Loucy (cell line): ENCODE measurements around the gene CFAP65.

Experiments used
- H2AFZ ChIP-seq: fragments of 200-600 bp; sonication (generic); 2 replicates; pipeline ENCODE4 v1.6.0; 2016; ENCODE audit warnings: antibody characterized with exemption, mild to moderate bottlenecking, low read length, moderate library complexity
- H3F3A ChIP-seq: fragments of 200-600 bp; 2 replicates; pipeline ENCODE4 v1.6.0; 2016; ENCODE audit warnings: antibody characterized with exemption, low read depth, mild to moderate bottlenecking
- H3K27me3 ChIP-seq: fragments of 200-600 bp; sonication (generic); 2 replicates; pipeline ENCODE4 v1.6.1; 2014; ENCODE audit warnings: low read length, mild to moderate bottlenecking; ENCODE audit not compliant: insufficient read depth, poor library complexity, severe bottlenecking
- H3K36me3 ChIP-seq: fragments of 200-600 bp; sonication (generic); 2 replicates; pipeline ENCODE4 v1.6.1; 2016; ENCODE audit warnings: low read length; ENCODE audit not compliant: insufficient read depth
- H3K4me1 ChIP-seq: fragments of 200-600 bp; sonication (generic); 2 replicates; pipeline ENCODE4 v1.5.1; 2014; ENCODE audit warnings: low read length, mild to moderate bottlenecking; ENCODE audit not compliant: insufficient read depth, poor library complexity, severe bottlenecking
- H3K4me2 ChIP-seq: fragments of 200-600 bp; sonication (generic); 2 replicates; pipeline ENCODE4 v1.6.0; 2014; ENCODE audit warnings: antibody characterized with exemption, low read length, low read depth, mild to moderate bottlenecking; ENCODE audit not compliant: poor library complexity, severe bottlenecking
- H3K4me3 ChIP-seq: fragments of 200-600 bp; sonication (generic); 2 replicates; pipeline ENCODE4 v1.5.1; 2014; ENCODE audit warnings: low read length, mild to moderate bottlenecking, mixed read lengths; ENCODE audit not compliant: poor library complexity, severe bottlenecking
- H3K79me2 ChIP-seq: fragments of 200-600 bp; sonication (generic); 2 replicates; pipeline ENCODE4 v1.6.1; 2014; ENCODE audit warnings: low read length; ENCODE audit not compliant: insufficient read depth
- H3K9ac ChIP-seq: fragments of 200-600 bp; sonication (generic); 2 replicates; pipeline ENCODE4 v1.6.0; 2014; ENCODE audit warnings: mild to moderate bottlenecking, low read depth, low read length, moderate library complexity; ENCODE audit not compliant: poor library complexity, severe bottlenecking
- H3K9me2 ChIP-seq: fragments of 200-600 bp; sonication (generic); replicated peaks from 2 replicates; pipeline ENCODE4 v1.6.1; 2016; ENCODE audit warnings: low read depth, low read length, mixed read lengths
- H3K9me3 ChIP-seq: fragments of 200-600 bp; sonication (generic); 2 replicates; pipeline ENCODE4 v1.6.1; 2014; ENCODE audit warnings: mild to moderate bottlenecking, antibody characterized with exemption, low read length, low read depth; ENCODE audit not compliant: insufficient read depth
- H4K20me1 ChIP-seq: fragments of 200-600 bp; sonication (generic); 2 replicates; pipeline ENCODE4 v1.6.0; 2014; ENCODE audit warnings: antibody characterized with exemption, low read length, mild to moderate bottlenecking; ENCODE audit not compliant: insufficient read depth, poor library complexity, severe bottlenecking
- EZH2phosphoT487 ChIP-seq: fragments of 200-600 bp; IDR thresholded peaks from 2 replicates; pipeline ENCODE4 v1.6.1; 2018; ENCODE audit warnings: antibody characterized with exemption, mild to moderate bottlenecking, moderate library complexity, borderline replicate concordance
- TF ChIP-seq, protein P1 (sequence below): fragments of 200-600 bp; sonication (generic); conservative IDR thresholded peaks from 2 replicates; pipeline ENCODE4 v1.5.1; 2014; ENCODE audit warnings: mild to moderate bottlenecking, antibody characterized with exemption, low read length

The CFAP65 gene

DNA sequence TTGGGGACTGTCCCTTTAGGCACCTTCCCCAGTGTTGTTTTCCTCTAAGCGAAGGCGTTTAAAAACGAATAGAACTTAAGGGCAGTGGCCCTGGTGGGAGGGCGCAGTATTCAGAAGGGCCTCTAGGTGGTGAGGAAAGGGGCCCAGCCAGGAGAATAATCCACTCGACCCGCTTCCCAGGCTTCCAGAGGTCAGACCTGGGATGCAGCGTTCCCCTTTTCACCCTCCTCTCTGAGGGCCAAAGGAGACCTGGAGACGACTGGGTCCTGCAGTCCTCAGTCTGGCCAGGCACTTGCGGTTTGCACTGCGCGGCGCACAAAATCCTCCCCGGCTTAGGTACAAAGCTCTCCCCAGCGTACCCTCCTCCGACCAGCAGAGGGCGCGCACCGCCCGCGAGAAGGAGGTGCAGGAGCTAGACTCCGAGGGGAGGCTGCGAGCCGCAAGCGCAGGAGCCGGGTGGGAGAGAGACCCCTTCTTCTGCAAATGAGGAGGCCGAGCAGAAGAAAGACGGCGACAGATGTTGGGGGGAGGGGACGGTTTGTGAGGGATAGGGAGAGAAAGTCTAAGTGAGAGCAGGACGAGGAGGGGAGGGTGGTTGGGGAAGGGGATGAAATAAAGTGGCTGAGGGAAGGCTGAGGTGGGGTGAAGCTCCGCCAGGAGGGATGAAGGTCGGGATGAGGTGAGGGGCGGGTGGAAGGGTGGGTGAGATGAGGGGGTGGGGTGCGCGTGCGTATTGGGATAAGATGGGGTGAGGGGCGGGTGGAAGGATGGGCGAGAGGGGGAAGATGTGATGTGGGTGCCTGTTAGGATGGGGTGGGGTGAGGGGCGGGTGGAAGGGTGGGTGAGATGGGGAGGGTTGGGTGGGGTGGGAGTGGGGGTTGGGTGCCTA, 61.2 kb downstream of the CFAP65 start:
- peak overlapping the region; percentile 64 for H3K4me2 ChIP-seq
- H3F3A ChIP-seq: no peaks in the 10 kb centered on the region
- H3K9ac ChIP-seq: peak overlapping the region; percentile 21
- H3K27me3 ChIP-seq: no peaks in the 10 kb centered on the region
- H4K20me1 ChIP-seq: no peaks in the 10 kb centered on the region
- peak overlapping the region; percentile 78 for H3K4me3 ChIP-seq
- H2AFZ ChIP-seq: peak overlapping the region; percentile 96
- no peaks in the 10 kb centered on the region for H3K36me3 ChIP-seq
- H3K79me2 ChIP-seq: no peaks in the 10 kb centered on the region
- H3K4me1 ChIP-seq: peaks cover 4% of the 10 kb centered on the region
- H3K9me3 ChIP-seq: no peaks in the 10 kb centered on the region
- no peaks in the 10 kb centered on the region for H3K9me2 ChIP-seq
- TF ChIP-seq EZH2phosphoT487: no peak
- TF ChIP-seq, protein P1, sequence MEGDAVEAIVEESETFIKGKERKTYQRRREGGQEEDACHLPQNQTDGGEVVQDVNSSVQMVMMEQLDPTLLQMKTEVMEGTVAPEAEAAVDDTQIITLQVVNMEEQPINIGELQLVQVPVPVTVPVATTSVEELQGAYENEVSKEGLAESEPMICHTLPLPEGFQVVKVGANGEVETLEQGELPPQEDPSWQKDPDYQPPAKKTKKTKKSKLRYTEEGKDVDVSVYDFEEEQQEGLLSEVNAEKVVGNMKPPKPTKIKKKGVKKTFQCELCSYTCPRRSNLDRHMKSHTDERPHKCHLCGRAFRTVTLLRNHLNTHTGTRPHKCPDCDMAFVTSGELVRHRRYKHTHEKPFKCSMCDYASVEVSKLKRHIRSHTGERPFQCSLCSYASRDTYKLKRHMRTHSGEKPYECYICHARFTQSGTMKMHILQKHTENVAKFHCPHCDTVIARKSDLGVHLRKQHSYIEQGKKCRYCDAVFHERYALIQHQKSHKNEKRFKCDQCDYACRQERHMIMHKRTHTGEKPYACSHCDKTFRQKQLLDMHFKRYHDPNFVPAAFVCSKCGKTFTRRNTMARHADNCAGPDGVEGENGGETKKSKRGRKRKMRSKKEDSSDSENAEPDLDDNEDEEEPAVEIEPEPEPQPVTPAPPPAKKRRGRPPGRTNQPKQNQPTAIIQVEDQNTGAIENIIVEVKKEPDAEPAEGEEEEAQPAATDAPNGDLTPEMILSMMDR: peak; percentile 98

DNA sequence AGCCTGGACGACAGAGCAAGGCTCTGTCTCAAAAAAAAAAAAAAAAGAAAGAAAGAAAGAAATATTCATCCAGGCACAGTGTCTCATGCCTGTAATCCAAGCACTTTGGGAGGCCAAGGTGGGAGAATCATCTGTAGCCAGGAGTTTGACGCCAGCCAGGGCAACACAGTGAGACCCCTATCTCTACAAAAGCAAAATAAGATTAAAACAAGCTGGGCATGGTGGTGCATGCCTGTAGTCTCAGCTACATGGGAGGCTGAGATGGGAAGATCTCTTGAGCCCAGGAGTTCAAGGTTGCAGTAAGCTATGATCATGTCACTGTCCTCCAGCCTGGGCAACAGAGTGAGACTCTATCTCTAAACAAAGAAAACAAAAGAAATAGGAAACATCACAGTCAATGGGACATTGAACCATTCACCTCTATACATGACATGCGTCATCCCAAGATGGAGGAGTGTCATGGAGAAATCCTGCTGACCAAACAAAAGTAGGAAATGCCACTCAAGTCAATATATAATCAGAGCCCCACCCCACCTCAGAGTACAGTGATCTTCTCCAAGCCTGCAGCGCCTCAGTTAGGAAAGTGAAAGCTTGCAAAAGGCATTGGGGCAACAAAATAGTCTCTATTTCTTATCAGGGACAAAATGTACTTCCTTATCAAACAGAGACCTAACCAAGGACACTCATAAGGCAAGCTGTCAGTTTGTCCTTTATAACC, 66.1 kb downstream of the CFAP65 start:
- no peak overlapping the region for H3K4me3 ChIP-seq
- no peaks in the 10 kb centered on the region for H3K27me3 ChIP-seq

DNA sequence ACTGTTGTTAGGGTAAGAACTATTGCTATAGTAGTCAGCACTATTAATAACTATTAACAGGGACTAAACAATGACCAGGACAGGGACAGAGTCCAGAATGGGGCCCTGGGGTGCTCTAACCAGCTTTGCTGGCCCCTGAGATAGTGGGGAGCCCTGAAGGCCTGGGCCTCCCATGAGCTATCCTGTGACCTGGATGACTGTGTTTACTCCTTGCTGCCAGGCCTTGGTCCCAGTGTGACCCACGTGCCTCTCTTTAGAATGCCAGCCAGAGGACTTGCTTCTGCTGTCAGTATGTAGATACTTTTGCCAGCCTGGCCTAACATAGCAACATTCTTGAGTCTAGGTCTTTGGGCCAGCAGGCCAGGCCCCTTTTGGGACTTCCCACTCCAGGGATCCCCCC, 70.4 kb downstream of the CFAP65 start:
- no peaks in the 10 kb centered on the region for H3K36me3 ChIP-seq
- no peak overlapping the region for H3K9ac ChIP-seq
- no peaks in the 10 kb centered on the region for H3F3A ChIP-seq
- no peaks in the 10 kb centered on the region for H3K79me2 ChIP-seq
- no peaks in the 10 kb centered on the region for H3K4me1 ChIP-seq
- H4K20me1 ChIP-seq: no peaks in the 10 kb centered on the region
- H3K9me2 ChIP-seq: no peaks in the 10 kb centered on the region
- no peak overlapping the region for H3K4me3 ChIP-seq
- H3K9me3 ChIP-seq: no peaks in the 10 kb centered on the region
- TF ChIP-seq, protein P1: no peak
- no peak for TF ChIP-seq EZH2phosphoT487
- H3K4me2 ChIP-seq: no peak overlapping the region
- H2AFZ ChIP-seq: no peak overlapping the region
- no peaks in the 10 kb centered on the region for H3K27me3 ChIP-seq

More for the DNA sequence above, 66.1 kb downstream of the CFAP65 start:
- Histone ChIP-seq H3K9me2 (no peaks in the 10 kb centered on the region), H3F3A (no peaks in the 10 kb centered on the region), H3K4me2 (no peak overlapping the region), H3K4me1 (no peaks in the 10 kb centered on the region), H3K36me3 (no peaks in the 10 kb centered on the region), H2AFZ (no peak overlapping the region), H3K9ac (no peak overlapping the region), H3K9me3 (no peaks in the 10 kb centered on the region), H4K20me1 (no peaks in the 10 kb centered on the region), H3K79me2 (no peaks in the 10 kb centered on the region)
- TF ChIP-seq EZH2phosphoT487: no peak
- TF ChIP-seq, protein P1: no peak
